DOHH2 (cell line): ENCODE data around the gene DLK1.

Experiments
- H3F3A ChIP-seq: fragments of 200-600 bp; sonication (generic), shearing (Covaris generic); 2 replicates; pipeline ENCODE4 v1.6.0; 2016; ENCODE audit warnings: antibody characterized with exemption, mild to moderate bottlenecking; ENCODE audit not compliant: control insufficient read depth, insufficient read depth
- H3K27ac ChIP-seq: fragments of 200-600 bp; sonication (generic); 2 replicates; pipeline ENCODE4 v1.5.1; 2014; ENCODE audit warnings: low read depth, mild to moderate bottlenecking, low read length, moderate library complexity
- H3K27me3 ChIP-seq: fragments of 200-600 bp; sonication (generic); 2 replicates; pipeline ENCODE4 v1.6.1; 2014; ENCODE audit warnings: mild to moderate bottlenecking, low read length, mixed read lengths; ENCODE audit not compliant: control insufficient read depth
- H3K36me3 ChIP-seq: fragments of 200-600 bp; sonication (generic); 2 replicates; pipeline ENCODE4 v1.6.1; 2014; ENCODE audit warnings: mild to moderate bottlenecking, low read length, moderate library complexity, mixed read lengths; ENCODE audit not compliant: control insufficient read depth
- H3K4me1 ChIP-seq: fragments of 200-600 bp; sonication (generic); 2 replicates; pipeline ENCODE4 v1.6.1; 2014; ENCODE audit warnings: mild to moderate bottlenecking, low read length, mixed read lengths; ENCODE audit not compliant: control insufficient read depth
- H3K4me2 ChIP-seq: fragments of 200-600 bp; sonication (generic); 2 replicates; pipeline ENCODE4 v1.6.0; 2014; ENCODE audit warnings: mild to moderate bottlenecking, low read length, moderate library complexity
- H3K4me3 ChIP-seq: fragments of 200-600 bp; sonication (generic); 2 replicates; pipeline ENCODE4 v1.5.1; 2014; ENCODE audit warnings: mild to moderate bottlenecking, low read length, mixed read lengths
- H3K79me2 ChIP-seq: fragments of 200-600 bp; sonication (generic); 2 replicates; pipeline ENCODE4 v1.6.1; 2014; ENCODE audit warnings: mild to moderate bottlenecking, low read length, mixed read lengths; ENCODE audit not compliant: control insufficient read depth
- H3K9me2 ChIP-seq: fragments of 200-600 bp; sonication (generic); replicated peaks from 2 replicates; pipeline ENCODE4 v1.6.1; 2014; ENCODE audit warnings: mild to moderate bottlenecking, low read length, mixed read lengths; ENCODE audit not compliant: control insufficient read depth
- H3K9me3 ChIP-seq: fragments of 200-600 bp; sonication (generic); 2 replicates; pipeline ENCODE4 v1.6.1; 2014; ENCODE audit warnings: antibody characterized with exemption, low read length, mixed read lengths; ENCODE audit not compliant: control insufficient read depth, insufficient read depth
- H4K20me1 ChIP-seq: fragments of 200-600 bp; sonication (generic); 2 replicates; pipeline ENCODE4 v1.6.0; 2014; ENCODE audit warnings: low read depth, mild to moderate bottlenecking, antibody characterized with exemption, low read length, moderate library complexity; ENCODE audit not compliant: control insufficient read depth, insufficient read depth
- CTCF ChIP-seq: fragments of 200-600 bp; sonication (generic); IDR thresholded peaks from one replicate; pipeline ENCODE4 v1.5.1; 2014; ENCODE audit warnings: antibody characterized with exemption, mild to moderate bottlenecking, low read depth, low read length; ENCODE audit not compliant: poor library complexity, severe bottlenecking
- EZH2phosphoT487 ChIP-seq: fragments of 200-600 bp; sonication (generic); IDR thresholded peaks from 2 replicates; pipeline ENCODE4 v1.6.1; 2017; ENCODE audit warnings: borderline replicate concordance, mild to moderate bottlenecking, antibody characterized with exemption, low read length, moderate library complexity, mixed read lengths

The DLK1 gene

GRCh38 chr14:100728962-100729361 lies 2.3 kb downstream of the DLK1 start:
- no peak overlapping the region for H3K27ac ChIP-seq
- H3K79me2 ChIP-seq: no peaks in the 10 kb centered on the region
- no peaks in the 10 kb centered on the region for H3K9me2 ChIP-seq
- H3K9me3 ChIP-seq: no peaks in the 10 kb centered on the region
- H3F3A ChIP-seq: no peaks in the 10 kb centered on the region
- H3K4me1 ChIP-seq: no peaks in the 10 kb centered on the region
- no peaks in the 10 kb centered on the region for H3K27me3 ChIP-seq
- TF ChIP-seq EZH2phosphoT487: no peak
- no peak for TF ChIP-seq CTCF
- H3K4me3 ChIP-seq: no peak overlapping the region
- H3K36me3 ChIP-seq: no peaks in the 10 kb centered on the region
- H3K4me2 ChIP-seq: no peak overlapping the region
- no peaks in the 10 kb centered on the region for H4K20me1 ChIP-seq

- Histone ChIP-seq H3K79me2 (no peaks in the 10 kb centered on the region), H4K20me1 (no peaks in the 10 kb centered on the region), H3K4me3 (no peak overlapping the region), H3K4me1 (no peaks in the 10 kb centered on the region), H3K27ac (no peak overlapping the region), H3K27me3 (no peaks in the 10 kb centered on the region), H3F3A (no peaks in the 10 kb centered on the region), H3K9me3 (no peaks in the 10 kb centered on the region), H3K9me2 (no peaks in the 10 kb centered on the region), H3K36me3 (no peaks in the 10 kb centered on the region), H3K4me2 (no peak overlapping the region)
- TF ChIP-seq EZH2phosphoT487 (no peak), CTCF (no peak)
These were observed 3.3 kb downstream of the DLK1 start for GRCh38 chr14:100729982-100730381.

GRCh38 chr14:100730581-100730980 lies 3.9 kb downstream of the DLK1 start:
- Histone ChIP-seq H3K4me3 (no peak overlapping the region), H4K20me1 (no peaks in the 10 kb centered on the region), H3K27me3 (no peaks in the 10 kb centered on the region), H3K36me3 (no peaks in the 10 kb centered on the region), H3K9me2 (no peaks in the 10 kb centered on the region), H3K9me3 (no peaks in the 10 kb centered on the region), H3K4me2 (no peak overlapping the region), H3F3A (no peaks in the 10 kb centered on the region), H3K79me2 (no peaks in the 10 kb centered on the region), H3K4me1 (no peaks in the 10 kb centered on the region), H3K27ac (no peak overlapping the region)
- TF ChIP-seq EZH2phosphoT487 (no peak), CTCF (no peak)
